ENCODE measurements around the gene AUP1.

- no peak for TF ChIP-seq CTCF (IDR thresholded peaks at IDR 0.05; ENCODE audit: low read depth, low read length, poor library complexity, severe bottlenecking)
- TF ChIP-seq EZH2phosphoT487 (IDR thresholded peaks at IDR 0.05; ENCODE audit: borderline replicate concordance, low read length) = no peak
Measured at GRCh38 chr2:74488643-74489481, 40.6 kb downstream of the AUP1 start.
